Measurements from ENCODE around the gene PARP1. TPM values are rescaled to one million over a fixed set of nuclear protein-coding genes. Genes with fewer than 3 reads are reported as not detected.

PARP1 gene
- total RNA-seq, 1 experiment from 2014 or later = 213 TPM

DNA sequence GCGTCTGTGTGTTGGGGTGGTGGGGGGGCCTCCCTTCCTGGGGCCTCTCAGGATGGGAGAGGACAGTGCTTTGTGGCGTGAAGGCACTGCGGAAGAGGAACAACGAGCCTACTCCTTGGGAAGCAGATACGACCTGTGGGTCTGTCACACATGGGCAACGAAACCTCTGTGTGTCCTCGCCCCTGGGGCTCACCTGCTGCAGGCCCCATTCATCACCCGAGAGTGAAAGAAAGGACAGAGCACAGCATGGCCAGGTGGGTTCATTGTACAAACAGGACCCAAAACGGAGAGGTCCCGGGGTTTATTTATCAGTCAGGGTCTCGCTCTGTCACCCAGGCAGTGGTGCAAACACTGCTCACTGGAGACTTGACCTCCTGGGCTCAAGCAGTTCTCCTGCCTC, 58.8 kb downstream of the PARP1 start:
- no peak for ATAC-seq
- POLR2A ChIA-PET = no interaction called here

More for the DNA sequence above, 58.8 kb downstream of the PARP1 start:
- no peaks in the 10 kb centered on the region for H3K4me1 ChIP-seq (ENCODE audit: control insufficient read depth in 1 of 2, insufficient read depth in 2 of 2, low read length in 2 of 2)
- H3K36me3 ChIP-seq (ENCODE audit: control insufficient read depth in 1 of 2, insufficient read depth in 2 of 2, low read length in 2 of 2) = no peaks in the 10 kb centered on the region
- H3K27ac ChIP-seq (ENCODE audit: low read depth, low read length) = no peak overlapping the region
- TF ChIP-seq FOSL1 (IDR thresholded peaks at IDR 0.05; ENCODE audit: low read depth) (no peak), REST (IDR thresholded peaks at IDR 0.05; ENCODE audit: low read depth) (no peak), CEBPB (IDR thresholded peaks at IDR 0.05; ENCODE audit: low read depth) (no peak), RAD21 (IDR thresholded peaks at IDR 0.05; ENCODE audit: low read depth) (no peak), ELF1 (IDR thresholded peaks at IDR 0.05; ENCODE audit: borderline replicate concordance, low read depth) (no peak), TCF7L2 (IDR thresholded peaks at IDR 0.05; ENCODE audit: borderline replicate concordance, extremely low read depth, insufficient read depth, insufficient read length) (no peak), CTCF (IDR thresholded peaks at IDR 0.05 in 2 of 3, conservative IDR thresholded peaks at IDR 0.05 in 1 of 3; ENCODE audit: borderline replicate concordance in 1 of 3, insufficient read depth in 1 of 3, low read depth in 2 of 3, low read length in 2 of 3) (no peak), POLR2A (IDR thresholded peaks at IDR 0.05; ENCODE audit: borderline replicate concordance, extremely low read depth, insufficient read depth, insufficient read length) (no peak), ZBTB33 (IDR thresholded peaks at IDR 0.05; ENCODE audit: extremely low read depth, insufficient replicate concordance, low read length) (no peak), SP1 (IDR thresholded peaks at IDR 0.05; ENCODE audit: low read depth) (no peak), SIN3A (IDR thresholded peaks at IDR 0.05; ENCODE audit: low read depth) (no peak), ZNF274 (IDR thresholded peaks at IDR 0.05; ENCODE audit: low read depth, low read length) (no peak), SRF (IDR thresholded peaks at IDR 0.05; ENCODE audit: low read depth) (no peak), YY1 (IDR thresholded peaks at IDR 0.05; ENCODE audit: extremely low read depth, insufficient replicate concordance, low read depth, low read length) (no peak), EGR1 (IDR thresholded peaks at IDR 0.05; ENCODE audit: low read depth) (no peak), EZH2phosphoT487 (IDR thresholded peaks at IDR 0.05; ENCODE audit: borderline replicate concordance) (no peak), ZFX (IDR thresholded peaks at IDR 0.05) (no peak), EZH2 (IDR thresholded peaks at IDR 0.05) (no peak)
- TF ChIP-seq, protein P1, sequence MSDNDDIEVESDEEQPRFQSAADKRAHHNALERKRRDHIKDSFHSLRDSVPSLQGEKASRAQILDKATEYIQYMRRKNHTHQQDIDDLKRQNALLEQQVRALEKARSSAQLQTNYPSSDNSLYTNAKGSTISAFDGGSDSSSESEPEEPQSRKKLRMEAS (IDR thresholded peaks at IDR 0.05) = no peak
- H3K9me3 ChIP-seq (ENCODE audit: control insufficient read depth in 1 of 2, insufficient read depth in 1 of 2, low read depth in 1 of 2, low read length in 2 of 2) = no peaks in the 10 kb centered on the region
- DNase-seq (ENCODE audit: low read depth, low spot score) = no peak
- H3K27me3 ChIP-seq (ENCODE audit: insufficient read depth, low read length) = no peaks in the 10 kb centered on the region
- no TSS peak for BruUV-seq (replicated peaks)
- no peak overlapping the region for H2AFZ ChIP-seq (ENCODE audit: low read depth, low read length, poor library complexity, severe bottlenecking)
- RAD21 ChIA-PET (ENCODE audit: low non-redundant PET in 1 of 2, low total read pairs in 2 of 2, uncharacterized antibody in 2 of 2, unreplicated experiment in 2 of 2) = no interaction called here
- H3K4me3 ChIP-seq (replicated peaks in 1 of 2; ENCODE audit: low read depth in 1 of 2, low read length in 2 of 2) = no peak overlapping the region
- H3K79me2 ChIP-seq (ENCODE audit: insufficient read depth, low read length) = no peaks in the 10 kb centered on the region
- H3K4me2 ChIP-seq (ENCODE audit: low read length) = no peak overlapping the region
- no peak overlapping the region for H3K9ac ChIP-seq (ENCODE audit: low read length)
- no peaks in the 10 kb centered on the region for H3K9me2 ChIP-seq (ENCODE audit: insufficient read depth)
- H4K20me1 ChIP-seq (ENCODE audit: insufficient read depth) = no peaks in the 10 kb centered on the region
- CTCF ChIA-PET = no interaction called here
- intact Hi-C loops (cut with micrococcal nuclease) = no loop called here

Measured in HCT116 (cell line).